IPS DF 6.9 (cell line): Measurements from ENCODE around the gene TBC1D1.

Experiments used
- DNase-seq: peaks from one replicate; pipeline ENCODE4 v3.0.0-alpha.2; 2013; ENCODE audit warnings: low read depth, low spot score
- H3K27ac ChIP-seq: one replicate; pipeline ENCODE4 v1.5.1; 2013; ENCODE audit warnings: low read length, control low read depth
- H3K27me3 ChIP-seq: 2 replicates; pipeline ENCODE4 v1.6.1; 2013; ENCODE audit warnings: mild to moderate bottlenecking, low read length; ENCODE audit not compliant: control insufficient read depth, insufficient read depth
- H3K36me3 ChIP-seq: 2 replicates; pipeline ENCODE4 v1.6.1; 2013; ENCODE audit warnings: low read length; ENCODE audit not compliant: control insufficient read depth, insufficient read depth
- H3K4me1 ChIP-seq: 2 replicates; pipeline ENCODE4 v1.6.1; 2013; ENCODE audit warnings: low read length; ENCODE audit not compliant: control insufficient read depth, insufficient read depth
- H3K4me3 ChIP-seq: 2 replicates; pipeline ENCODE4 v1.5.1; 2013; ENCODE audit warnings: mild to moderate bottlenecking, low read length
- H3K9me3 ChIP-seq: 2 replicates; pipeline ENCODE4 v1.6.1; 2013; ENCODE audit warnings: low read length, inconsistent platforms; ENCODE audit not compliant: control insufficient read depth, insufficient read depth
- WGBS: extraction: QIAGEN DNeasy Blood & Tissue Kit; methylation state at CpG from one replicate; pipeline ENCODE4 v1.1.7; 2013; ENCODE audit warnings: mixed read lengths, missing lambda C conversion rate; ENCODE audit not compliant: insufficient read length, insufficient coverage; 5-methylcytosine and 5-hydroxymethylcytosine counted together

The TBC1D1 gene

DNA sequence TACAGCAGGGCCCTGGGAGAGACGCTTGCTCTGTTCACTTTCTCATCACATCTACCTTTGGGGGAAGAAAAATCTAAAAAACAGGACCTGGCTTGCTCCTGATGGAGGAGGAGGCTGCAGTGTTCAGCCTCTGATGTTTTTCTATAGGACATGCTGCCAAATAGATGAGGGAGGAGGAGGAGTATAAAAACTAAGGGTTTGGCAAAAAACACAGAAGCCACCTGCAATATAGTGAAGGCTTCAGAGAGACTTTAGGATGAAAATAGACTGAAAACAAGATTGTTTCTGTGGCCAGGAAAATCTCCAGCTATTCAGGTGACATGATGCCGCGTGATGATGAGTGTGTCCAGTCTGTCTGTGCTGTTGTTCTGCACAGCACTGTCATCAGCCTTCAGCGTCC lies 229.9 kb downstream of the TBC1D1 start:
- H3K27me3 ChIP-seq, result no peaks in the 10 kb centered on the region
- H3K36me3 ChIP-seq, result no peaks in the 10 kb centered on the region
- H3K27ac ChIP-seq, result no peak overlapping the region
- WGBS, result no CpG with 5 or more reads among the region's 4 CpGs
- no peaks in the 10 kb centered on the region for H3K9me3 ChIP-seq
- DNase-seq, result no peak
- 0 out of 2 replicates have a peak, but pooled peaks cover 2% of the 10 kb centered on the region for H3K4me1 ChIP-seq
- no peak overlapping the region for H3K4me3 ChIP-seq

DNA sequence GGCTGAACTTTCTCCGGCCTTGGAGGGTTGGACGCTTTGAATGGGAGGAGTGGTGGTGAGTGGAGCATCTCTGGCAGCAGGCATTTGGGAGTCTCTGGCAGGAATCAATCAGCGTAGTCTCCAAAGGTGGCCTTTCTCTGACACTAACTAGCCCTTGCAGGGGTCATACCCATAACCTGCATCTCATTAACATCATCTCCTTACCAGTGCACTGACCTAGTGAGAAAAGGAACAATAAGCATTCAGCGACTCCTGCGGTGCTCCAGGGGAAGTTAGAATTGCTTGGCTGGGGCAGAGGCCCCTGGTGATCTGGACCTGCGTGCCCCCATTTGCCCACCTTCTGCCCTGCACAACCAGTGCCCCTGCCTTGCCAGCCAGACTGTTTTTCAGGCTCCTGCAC lies 231.2 kb downstream of the TBC1D1 start:
- Histone ChIP-seq H3K27ac (no peak overlapping the region), H3K4me1 (0 out of 2 replicates have a peak, but pooled peaks cover 2% of the 10 kb centered on the region), H3K4me3 (no peak overlapping the region), H3K27me3 (no peaks in the 10 kb centered on the region), H3K9me3 (no peaks in the 10 kb centered on the region), H3K36me3 (no peaks in the 10 kb centered on the region)
- no peak for DNase-seq
- WGBS, result no CpG with 5 or more reads among the region's 6 CpGs

GRCh38 chr4:38123555-38123954 lies 232.7 kb downstream of the TBC1D1 start:
- 0 out of 2 replicates have a peak, but pooled peaks cover 3% of the 10 kb centered on the region for H3K4me1 ChIP-seq
- H3K27ac ChIP-seq, result no peak overlapping the region
- WGBS, result no CpG with 5 or more reads among the region's 5 CpGs
- peaks cover 4% of the 10 kb centered on the region for H3K27me3 ChIP-seq
- DNase-seq, result no peak
- no peaks in the 10 kb centered on the region for H3K36me3 ChIP-seq
- H3K4me3 ChIP-seq, result no peak overlapping the region
- H3K9me3 ChIP-seq, result no peaks in the 10 kb centered on the region

GRCh38 chr4:38124961-38125360 lies 234.1 kb downstream of the TBC1D1 start:
- no peak overlapping the region for H3K4me3 ChIP-seq
- no peaks in the 10 kb centered on the region for H3K9me3 ChIP-seq
- WGBS, result no CpG with 5 or more reads among the region's 5 CpGs
- H3K4me1 ChIP-seq, result peaks cover 5% of the 10 kb centered on the region; the same call in 1 of the 2 replicates
- no peak overlapping the region for H3K27ac ChIP-seq
- no peaks in the 10 kb centered on the region for H3K36me3 ChIP-seq
- no peak for DNase-seq
- H3K27me3 ChIP-seq, result peaks cover 4% of the 10 kb centered on the region

DNA sequence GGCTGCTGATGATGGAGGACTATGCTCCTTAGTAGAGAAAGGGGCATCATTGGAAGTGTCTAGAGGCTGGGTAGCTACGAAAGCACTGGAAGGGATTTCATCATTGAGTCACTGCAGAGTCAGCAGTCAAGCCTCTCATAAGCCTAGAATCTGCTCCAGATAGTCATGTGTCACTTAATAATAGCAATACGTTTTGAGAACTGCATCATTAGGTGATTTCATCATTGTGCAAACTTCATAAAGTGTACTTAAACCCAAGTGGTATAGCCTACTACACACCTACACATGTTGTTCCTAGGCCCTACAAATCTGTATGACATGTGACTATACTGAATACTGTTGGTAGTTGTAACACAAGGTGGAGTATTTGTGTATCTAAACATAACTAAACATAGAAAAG lies 234.9 kb downstream of the TBC1D1 start:
- Histone ChIP-seq H3K9me3 (no peaks in the 10 kb centered on the region), H3K27me3 (peaks cover 4% of the 10 kb centered on the region), H3K4me3 (no peak overlapping the region), H3K27ac (no peak overlapping the region), H3K36me3 (no peaks in the 10 kb centered on the region), H3K4me1 (peaks cover 5% of the 10 kb centered on the region; the same call in 1 of the 2 replicates)
- no CpG with 5 or more reads among the region's 2 CpGs for WGBS
- DNase-seq, result no peak

DNA sequence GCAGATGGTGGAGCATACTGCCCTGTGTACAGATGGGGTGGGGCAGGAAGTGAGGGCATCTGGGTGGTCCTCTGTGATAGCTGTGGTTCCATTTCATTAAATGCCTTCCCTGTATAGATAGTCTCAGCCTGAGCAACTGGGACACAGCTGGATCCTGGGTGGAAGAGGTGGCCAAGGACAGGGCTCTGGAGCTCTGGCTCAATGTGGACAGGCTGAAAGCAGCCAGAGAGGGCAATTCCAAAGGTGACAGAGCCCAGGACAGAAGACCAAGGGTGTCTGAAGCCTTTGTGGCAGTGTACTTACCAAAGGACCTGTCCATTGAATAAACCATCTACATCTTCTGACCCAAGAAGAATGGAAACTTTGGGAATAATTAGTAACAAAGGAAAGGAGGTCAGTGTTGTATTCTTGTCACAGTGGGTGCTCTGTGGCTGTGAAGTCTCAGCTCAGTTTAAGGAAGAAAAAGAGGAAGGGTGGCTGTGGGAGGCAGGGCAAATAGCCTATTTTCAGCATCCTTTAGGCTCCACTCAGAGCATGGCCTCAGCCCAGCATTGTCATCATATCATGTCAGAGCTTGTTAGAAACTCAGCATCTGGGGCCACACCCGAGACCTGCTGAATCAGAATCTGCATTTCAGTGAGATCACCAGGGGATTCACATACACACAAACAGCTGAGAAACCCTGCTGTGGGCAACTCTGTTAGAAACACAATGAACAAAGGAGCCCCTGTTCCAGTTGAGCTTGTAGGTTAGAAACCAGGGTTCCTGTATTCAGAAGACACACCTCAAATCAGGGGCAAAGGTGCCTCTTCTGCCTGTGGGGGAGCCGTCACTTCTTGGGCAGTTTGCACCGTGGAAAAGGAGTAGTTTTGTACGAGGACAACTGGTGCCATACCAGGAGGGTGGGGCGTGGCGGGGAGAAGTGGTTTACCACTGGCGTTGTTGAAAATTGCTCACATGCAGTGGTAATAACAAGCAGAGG lies 237.9 kb downstream of the TBC1D1 start:
- Histone ChIP-seq H3K27ac (no peak overlapping the region), H3K36me3 (0 out of 2 replicates have a peak, but pooled peaks cover 2% of the 10 kb centered on the region), H3K9me3 (no peaks in the 10 kb centered on the region), H3K27me3 (peaks cover 4% of the 10 kb centered on the region), H3K4me3 (no peak overlapping the region), H3K4me1 (peaks cover 6% of the 10 kb centered on the region)
- WGBS, result no CpG with 5 or more reads among the region's 7 CpGs
- DNase-seq, result peak; percentile 52

DNA sequence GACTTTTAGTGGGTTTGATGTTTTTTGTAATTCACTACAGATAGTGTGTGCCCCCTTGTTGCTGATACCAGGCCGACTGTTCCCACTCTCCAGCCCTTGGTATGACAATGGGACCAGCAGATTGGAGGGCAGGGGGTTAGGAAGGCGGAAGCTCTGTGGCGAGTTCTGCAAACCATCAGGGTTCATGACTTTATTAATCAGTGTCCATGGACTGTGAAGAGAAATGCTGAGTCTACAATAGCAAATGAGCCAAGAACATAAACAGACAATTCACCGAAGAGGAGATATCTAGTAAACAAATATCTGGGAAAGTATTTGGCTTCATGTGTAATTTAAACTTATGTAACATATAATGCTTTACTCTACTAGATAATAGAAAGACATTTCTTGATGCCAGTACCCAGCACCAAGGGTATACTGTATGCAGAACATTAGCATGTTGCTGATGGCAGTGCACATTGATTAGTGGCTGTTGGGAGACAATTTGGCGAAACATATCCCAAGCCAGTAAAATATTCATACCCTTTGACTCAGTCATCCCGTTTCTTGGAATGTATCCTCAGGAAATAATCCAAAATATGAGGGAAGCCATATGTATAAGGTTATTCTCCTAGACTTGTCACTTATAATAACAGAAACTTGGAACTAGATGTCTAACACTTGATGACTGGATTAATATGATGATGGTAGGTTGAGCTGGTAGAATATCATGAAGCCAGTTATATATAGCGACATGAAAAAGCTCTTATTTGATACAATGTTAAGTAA lies 238.8 kb downstream of the TBC1D1 start:
- Histone ChIP-seq H3K27me3 (peaks cover 4% of the 10 kb centered on the region), H3K36me3 (0 out of 2 replicates have a peak, but pooled peaks cover 2% of the 10 kb centered on the region)
- 100% methylated on average over 1 of the region's 7 CpGs for WGBS

DNA sequence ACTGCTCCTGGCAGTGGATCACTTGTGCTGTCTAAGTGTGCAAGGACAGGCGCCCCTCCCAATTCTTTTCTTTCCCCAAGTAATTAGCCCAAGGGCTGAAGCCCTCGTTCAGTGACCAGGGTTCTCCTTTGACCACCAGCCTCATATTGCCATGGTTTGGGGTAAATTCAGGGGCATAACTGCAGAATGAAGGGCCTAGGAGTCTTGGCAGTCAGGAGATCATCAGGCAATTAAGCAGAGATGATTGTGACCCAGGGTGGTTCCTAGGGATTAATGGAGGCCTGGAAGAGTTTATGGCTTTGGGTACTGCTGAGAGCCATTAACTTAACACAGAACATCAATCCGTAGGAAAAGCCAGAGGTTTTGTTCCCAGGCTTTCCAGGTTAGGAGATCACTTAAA lies 240.0 kb downstream of the TBC1D1 start:
- H3K4me3 ChIP-seq, result no peak overlapping the region
- no CpG with 5 or more reads among the region's 3 CpGs for WGBS
- H3K27me3 ChIP-seq, result peaks cover 4% of the 10 kb centered on the region
- no peak for DNase-seq
- 0 out of 2 replicates have a peak, but pooled peaks cover 2% of the 10 kb centered on the region for H3K36me3 ChIP-seq
- no peaks in the 10 kb centered on the region for H3K9me3 ChIP-seq
- peaks cover 6% of the 10 kb centered on the region for H3K4me1 ChIP-seq
- no peak overlapping the region for H3K27ac ChIP-seq

More for the DNA sequence above, 238.8 kb downstream of the TBC1D1 start:
- no peak for DNase-seq
- peaks cover 6% of the 10 kb centered on the region for H3K4me1 ChIP-seq
- no peaks in the 10 kb centered on the region for H3K9me3 ChIP-seq
- H3K4me3 ChIP-seq, result no peak overlapping the region
- H3K27ac ChIP-seq, result no peak overlapping the region

- no peaks in the 10 kb centered on the region for H3K9me3 ChIP-seq
- H3K27ac ChIP-seq, result no peak overlapping the region
- H3K4me3 ChIP-seq, result no peak overlapping the region
- peaks cover 4% of the 10 kb centered on the region for H3K27me3 ChIP-seq
- WGBS, result no CpG with 5 or more reads among the region's 12 CpGs
- no peak for DNase-seq
- H3K4me1 ChIP-seq, result peaks cover 6% of the 10 kb centered on the region
- 0 out of 2 replicates have a peak, but pooled peaks cover 2% of the 10 kb centered on the region for H3K36me3 ChIP-seq
Observed at GRCh38 chr4:38131371-38132091, 240.6 kb downstream of the TBC1D1 start.
